CD4-positive, alpha-beta T cell treated with Interleukin-15 for 1 hour (primary cell): Measurements from ENCODE around the gene TCF7L2.

ENCODE experiments used
- DNase-seq: peaks from one replicate; pipeline ENCODE4 v3.0.0-alpha.2; 2020

Gene TCF7L2

DNA sequence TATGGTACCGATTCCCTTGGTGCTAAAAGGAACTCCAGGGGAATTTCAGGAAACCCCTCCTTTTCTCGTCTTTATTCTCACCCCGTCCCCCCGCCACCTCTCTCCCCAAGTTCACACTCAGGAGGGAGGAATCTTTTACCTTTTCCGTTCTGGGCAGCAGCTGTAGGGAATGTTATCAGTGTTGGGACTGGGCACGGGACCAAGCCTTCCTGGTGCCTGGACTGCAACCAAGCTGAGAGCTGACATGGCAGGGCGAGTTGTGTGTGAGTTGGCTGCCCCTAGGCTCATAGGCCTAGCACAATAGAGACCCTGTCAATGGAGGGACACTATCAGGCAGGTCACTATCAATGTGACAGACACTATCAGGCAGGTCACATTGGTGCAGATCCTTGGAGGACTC is 121.4 kb downstream of the TCF7L2 start:
- DNase-seq: no peak

GRCh38 chr10:113073549-113074189 is 123.6 kb downstream of the TCF7L2 start:
- no peak for DNase-seq

DNA sequence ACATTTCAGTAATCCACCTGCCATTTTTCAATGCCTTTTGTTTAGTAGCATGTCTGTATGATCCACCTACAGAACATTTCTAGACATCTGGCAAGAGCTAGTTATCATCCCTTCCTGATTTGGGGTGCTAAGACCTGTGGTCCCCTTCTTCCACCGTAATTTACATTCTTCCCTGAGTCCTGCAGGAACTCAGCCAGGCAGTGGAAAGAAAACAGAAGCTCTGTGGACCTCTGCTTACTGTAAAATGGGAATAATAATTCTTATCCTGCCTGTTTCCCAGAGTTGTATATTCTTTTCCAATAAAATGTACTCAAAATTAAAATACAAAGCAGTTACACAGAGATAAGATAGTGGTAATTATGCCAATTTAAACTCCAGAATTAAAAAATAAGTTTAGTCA is 126.9 kb downstream of the TCF7L2 start:
- no peak for DNase-seq

DNA sequence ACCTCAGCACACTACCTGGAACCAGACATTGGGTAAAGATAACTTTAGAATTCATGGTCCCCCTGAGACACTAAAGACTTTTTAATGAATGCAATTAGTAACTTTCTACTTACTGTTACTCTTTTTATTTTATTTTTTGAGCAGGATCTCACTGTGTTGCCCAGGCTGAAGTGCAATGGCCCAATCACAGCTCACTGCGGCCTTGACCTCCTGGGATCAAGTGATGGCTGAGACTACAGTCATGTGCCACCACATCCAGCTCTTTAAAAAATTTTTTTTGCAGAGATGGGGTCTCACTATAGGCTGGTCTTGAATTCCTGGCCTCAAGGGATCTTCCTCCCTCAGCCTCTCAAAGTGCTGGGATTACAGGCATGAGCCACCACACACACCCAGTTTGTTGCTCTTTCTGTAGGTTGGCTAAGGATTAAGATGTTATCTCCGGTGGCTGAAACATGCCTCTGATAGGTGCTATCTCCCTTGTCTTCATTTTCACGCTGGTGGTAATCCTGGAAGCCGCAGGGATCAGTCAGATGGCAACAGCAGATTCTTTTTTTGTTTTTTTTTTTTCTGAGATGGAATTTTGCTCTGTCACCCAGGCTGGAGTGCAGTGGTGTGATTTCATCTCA is 128.3 kb downstream of the TCF7L2 start:
- no peak for DNase-seq

- no peak for DNase-seq
Measured at GRCh38 chr10:113080061-113080924, 130.2 kb downstream of the TCF7L2 start.

DNA sequence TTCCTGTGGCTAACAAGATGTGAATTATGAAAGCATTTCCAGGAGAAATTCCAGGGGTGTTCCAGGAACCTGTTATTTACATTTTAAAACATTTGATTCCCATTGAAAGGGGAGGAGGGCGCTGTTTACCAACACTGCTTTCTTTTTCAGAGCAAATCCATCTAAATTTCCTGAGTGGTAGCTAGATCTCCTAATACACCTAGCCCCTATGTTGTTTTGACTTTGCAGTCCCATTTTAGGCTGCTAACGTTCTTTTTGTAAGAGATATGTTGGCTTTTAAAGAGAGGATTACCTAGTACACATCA is 130.8 kb downstream of the TCF7L2 start:
- DNase-seq: no peak

GRCh38 chr10:113084031-113084430 is 134.0 kb downstream of the TCF7L2 start:
- DNase-seq: no peak

DNA sequence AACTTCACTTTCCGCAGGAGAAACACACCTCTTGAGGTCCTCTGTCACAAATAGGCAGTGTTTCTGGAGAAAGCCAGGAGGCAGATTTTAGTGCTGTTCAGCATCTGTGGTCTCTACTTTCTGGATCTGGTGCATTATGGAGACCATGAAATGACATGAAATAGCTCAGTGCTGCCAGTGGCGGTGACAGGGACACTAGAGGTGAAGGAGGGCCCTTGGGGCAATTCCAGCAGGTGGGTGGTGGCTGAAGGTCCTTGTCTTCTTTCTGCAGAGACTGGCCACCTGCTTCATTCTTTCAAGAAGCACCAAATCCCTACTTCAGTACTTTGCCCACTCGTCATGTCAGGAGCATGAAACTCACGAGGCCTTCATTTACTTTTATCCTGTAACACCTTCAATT is 135.7 kb downstream of the TCF7L2 start:
- DNase-seq: no peak

DNA sequence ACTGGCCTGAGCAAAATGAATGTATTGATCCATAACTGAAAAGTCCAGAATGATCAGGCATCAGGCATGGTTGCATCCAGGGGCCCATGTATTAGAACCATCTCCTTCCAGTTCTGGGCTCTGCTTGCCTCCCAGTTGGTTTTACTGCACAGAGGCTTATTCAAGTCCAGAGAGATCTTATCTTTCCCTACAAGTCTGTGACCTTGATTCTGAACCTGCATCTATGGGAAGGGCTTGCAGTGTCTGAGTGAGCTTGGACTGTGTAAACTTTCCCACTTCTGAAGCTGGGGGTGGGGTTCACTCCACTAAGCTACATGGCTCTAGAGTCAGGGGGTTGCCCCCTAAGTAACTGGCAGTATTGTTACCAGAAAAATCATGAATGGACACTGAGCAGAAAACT is 136.2 kb downstream of the TCF7L2 start:
- DNase-seq: no peak

- DNase-seq: peak; percentile 50
Measured at GRCh38 chr10:113087165-113088029, 137.3 kb downstream of the TCF7L2 start.

GRCh38 chr10:113088194-113088593 is 138.1 kb downstream of the TCF7L2 start:
- no peak for DNase-seq

DNA sequence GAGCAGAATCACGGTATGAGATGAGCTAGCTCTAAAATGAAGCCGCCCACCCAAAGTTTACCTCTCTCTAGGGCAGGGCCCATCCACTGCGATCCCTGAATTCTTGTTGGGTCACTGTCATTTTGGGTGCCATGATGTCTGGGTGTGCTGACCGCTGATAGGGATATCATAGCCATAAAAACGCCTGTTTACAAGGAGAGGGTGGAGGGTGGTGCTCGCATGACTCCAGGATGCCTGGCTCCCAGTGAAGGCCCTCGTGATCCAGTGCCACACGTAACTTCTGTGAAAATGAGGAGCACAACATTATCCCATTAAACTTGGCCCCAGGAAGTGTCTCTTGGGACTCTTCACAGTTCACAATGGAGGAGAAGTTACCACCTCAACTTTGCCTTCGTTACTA is 139.5 kb downstream of the TCF7L2 start:
- no peak for DNase-seq

DNA sequence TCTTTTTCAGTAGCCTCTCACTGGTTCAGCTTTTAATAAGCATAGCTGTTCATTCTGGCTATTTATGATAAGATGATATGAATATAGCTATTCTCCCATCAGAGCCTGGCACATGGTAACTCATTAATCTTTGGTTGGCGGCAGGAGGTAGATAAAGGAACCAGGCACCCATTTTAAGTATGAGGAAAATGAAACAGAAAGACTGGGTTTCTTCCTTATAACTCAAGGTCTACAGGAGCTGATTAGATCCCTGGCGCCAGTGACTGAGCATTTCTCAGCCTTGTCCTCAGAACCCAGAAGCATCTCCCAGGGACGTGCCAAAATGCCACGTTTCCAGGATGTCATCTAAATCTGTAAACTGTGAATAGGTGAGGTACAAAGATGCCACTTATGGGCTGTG is 141.9 kb downstream of the TCF7L2 start:
- no peak for DNase-seq

GRCh38 chr10:113093188-113094113 is 143.4 kb downstream of the TCF7L2 start:
- no peak for DNase-seq

- DNase-seq: no peak
Measured at GRCh38 chr10:113094114-113094486, 144.1 kb downstream of the TCF7L2 start.

DNA sequence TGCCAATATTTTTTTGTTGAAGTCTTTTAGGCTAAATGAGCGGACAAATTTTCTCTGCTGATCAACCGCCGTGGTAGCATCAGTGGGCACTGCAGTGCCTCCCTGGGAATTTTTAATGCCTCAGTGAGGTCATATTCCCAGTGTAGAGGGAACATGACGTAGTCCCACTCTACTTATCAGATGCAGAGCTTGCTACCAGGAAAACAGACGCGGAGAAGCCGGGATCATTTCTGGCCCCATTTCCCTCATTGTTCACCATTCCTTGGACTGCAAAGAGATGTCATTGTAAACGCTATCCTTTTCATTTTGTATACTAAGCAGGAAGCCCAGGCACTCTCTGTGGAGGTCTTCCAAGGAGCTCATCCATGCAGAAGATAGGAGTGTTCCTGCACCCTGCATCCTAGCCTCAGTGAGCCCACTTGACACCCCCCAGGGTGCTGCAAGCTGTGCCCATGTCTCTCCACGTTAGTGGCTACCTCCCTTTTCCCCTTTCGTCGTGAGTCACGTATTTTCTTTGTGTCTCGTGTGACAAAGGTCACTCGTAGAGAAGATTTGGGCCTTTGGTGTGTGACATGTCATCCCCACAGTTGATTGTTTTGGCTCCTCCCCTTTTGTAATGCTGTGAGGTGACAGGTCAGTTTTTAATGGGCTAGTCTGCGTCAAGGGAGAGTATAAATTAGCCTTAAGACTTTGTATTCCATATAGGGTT is 145.5 kb downstream of the TCF7L2 start:
- DNase-seq: no peak

GRCh38 chr10:113096128-113096996 is 146.3 kb downstream of the TCF7L2 start:
- no peak for DNase-seq

GRCh38 chr10:113097036-113097435 is 147.0 kb downstream of the TCF7L2 start:
- DNase-seq: peak; percentile 19

GRCh38 chr10:113099431-113100183 is 149.6 kb downstream of the TCF7L2 start:
- peak; percentile 17 for DNase-seq

DNA sequence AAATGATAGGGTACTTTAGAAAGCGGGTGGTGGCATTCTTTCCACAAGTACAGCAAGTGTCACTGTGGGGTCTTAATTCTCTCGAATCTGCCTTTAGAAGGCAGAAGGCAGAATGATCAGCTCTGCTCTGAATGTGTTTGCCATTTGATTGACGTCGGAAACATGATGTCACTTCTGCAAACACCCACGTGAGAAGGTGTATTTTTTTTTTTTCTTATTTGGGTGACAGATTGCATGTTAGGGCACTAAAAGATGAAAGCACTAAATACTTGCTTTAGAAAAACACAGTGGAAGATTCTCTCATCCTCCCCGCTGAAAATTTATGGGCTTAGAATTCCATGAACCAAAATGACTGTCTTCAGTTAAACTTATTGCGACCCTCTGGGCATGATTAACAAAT is 150.2 kb downstream of the TCF7L2 start:
- DNase-seq: no peak
